NB4 (cell line): ENCODE measurements around the gene HMGN4.

ENCODE experiments used
- MAX ChIP-seq: IDR thresholded peaks from 2 replicates; pipeline ENCODE4 v1.6.1; 2011; ENCODE audit warnings: low read depth, low read length
- MYC ChIP-seq: IDR thresholded peaks from 2 replicates; pipeline ENCODE4 v1.6.1; 2011; ENCODE audit warnings: low read depth, low read length
- POLR2A ChIP-seq: IDR thresholded peaks from 2 replicates; pipeline ENCODE4 v1.6.1; 2011; ENCODE audit warnings: mild to moderate bottlenecking; ENCODE audit not compliant: insufficient read length; ENCODE audit errors: extremely low read depth
- TF ChIP-seq, protein P1 (sequence below): IDR thresholded peaks from one replicate; pipeline ENCODE4 v1.5.1; 2012; ENCODE audit warnings: low read depth, low read length

GRCh38 chr6:26576407-26576843, 38.3 kb downstream of the HMGN4 start:
- TF ChIP-seq, protein P1, sequence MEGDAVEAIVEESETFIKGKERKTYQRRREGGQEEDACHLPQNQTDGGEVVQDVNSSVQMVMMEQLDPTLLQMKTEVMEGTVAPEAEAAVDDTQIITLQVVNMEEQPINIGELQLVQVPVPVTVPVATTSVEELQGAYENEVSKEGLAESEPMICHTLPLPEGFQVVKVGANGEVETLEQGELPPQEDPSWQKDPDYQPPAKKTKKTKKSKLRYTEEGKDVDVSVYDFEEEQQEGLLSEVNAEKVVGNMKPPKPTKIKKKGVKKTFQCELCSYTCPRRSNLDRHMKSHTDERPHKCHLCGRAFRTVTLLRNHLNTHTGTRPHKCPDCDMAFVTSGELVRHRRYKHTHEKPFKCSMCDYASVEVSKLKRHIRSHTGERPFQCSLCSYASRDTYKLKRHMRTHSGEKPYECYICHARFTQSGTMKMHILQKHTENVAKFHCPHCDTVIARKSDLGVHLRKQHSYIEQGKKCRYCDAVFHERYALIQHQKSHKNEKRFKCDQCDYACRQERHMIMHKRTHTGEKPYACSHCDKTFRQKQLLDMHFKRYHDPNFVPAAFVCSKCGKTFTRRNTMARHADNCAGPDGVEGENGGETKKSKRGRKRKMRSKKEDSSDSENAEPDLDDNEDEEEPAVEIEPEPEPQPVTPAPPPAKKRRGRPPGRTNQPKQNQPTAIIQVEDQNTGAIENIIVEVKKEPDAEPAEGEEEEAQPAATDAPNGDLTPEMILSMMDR = no peak
- TF ChIP-seq MAX (no peak), POLR2A (no peak), MYC (no peak)
